ENCODE results near the gene CYP27C1. TPM values are rescaled to one million over a fixed set of nuclear protein-coding genes. Genes with fewer than 3 reads are reported as not detected.
"Not testable (repeated sequence)": the region's sequence is repeated elsewhere in the genome, so short reads cannot be mapped to it uniquely, and the experiment has no call there.

Gene CYP27C1
- total RNA-seq, 2 donors from 2014 or later: 0.19 TPM; not detected in 1

- intact Hi-C loops (cut with DNase I): no loop called here
Observed at GRCh38 chr2:127235082-127235702, 15.1 kb upstream of the CYP27C1 start.

GRCh38 chr2:127233710-127234109 is 13.6 kb upstream of the CYP27C1 start:
- TF ChIP-seq CTCF (IDR thresholded peaks at IDR 0.05): no peak
- H3K9ac ChIP-seq (ENCODE audit: low read depth in 2 of 2, low read length in 2 of 2): no peak overlapping the region

More at GRCh38 chr2:127235082-127235702, 15.1 kb upstream of the CYP27C1 start:
- Histone ChIP-seq H3K27me3 (no peaks in the 10 kb centered on the region), H3K9ac (ENCODE audit: low read depth in 2 of 2, low read length in 2 of 2) (no peak overlapping the region), H3K4me1 (no peaks in the 10 kb centered on the region), H3K36me3 (no peaks in the 10 kb centered on the region), H3K9me3 (no peaks in the 10 kb centered on the region), H3K27ac (no peak overlapping the region), H3K4me3 (no peak overlapping the region)
- DNase-seq: no peak
- TF ChIP-seq CTCF (IDR thresholded peaks at IDR 0.05): no peak

GRCh38 chr2:127231130-127231865 is 11.2 kb upstream of the CYP27C1 start:
- no peak for DNase-seq
- no peaks in the 10 kb centered on the region for H3K27me3 ChIP-seq
- no peak overlapping the region for H3K9ac ChIP-seq (ENCODE audit: low read depth in 2 of 2, low read length in 2 of 2)
- H3K9me3 ChIP-seq: no peaks in the 10 kb centered on the region
- no peaks in the 10 kb centered on the region for H3K36me3 ChIP-seq
- no peak overlapping the region for H3K4me3 ChIP-seq
- intact Hi-C loops (cut with DNase I): no loop called here
- peaks cover 2% of the 10 kb centered on the region for H3K4me1 ChIP-seq
- no peak overlapping the region for H3K27ac ChIP-seq
- no peak for TF ChIP-seq CTCF (IDR thresholded peaks at IDR 0.05)

More at GRCh38 chr2:127233710-127234109, 13.6 kb upstream of the CYP27C1 start:
- H3K9me3 ChIP-seq: no peaks in the 10 kb centered on the region
- intact Hi-C loops (cut with DNase I): no loop called here
- H3K36me3 ChIP-seq: no peaks in the 10 kb centered on the region
- H3K27me3 ChIP-seq: no peaks in the 10 kb centered on the region
- no peak for DNase-seq
- H3K4me1 ChIP-seq: no peaks in the 10 kb centered on the region
- no peak overlapping the region for H3K27ac ChIP-seq
- H3K4me3 ChIP-seq: no peak overlapping the region

- no peaks in the 10 kb centered on the region for H3K36me3 ChIP-seq
- no peak overlapping the region for H3K27ac ChIP-seq
- H3K4me1 ChIP-seq: peaks cover 6% of the 10 kb centered on the region
- H3K27me3 ChIP-seq: no peaks in the 10 kb centered on the region
- H3K4me3 ChIP-seq: no peak overlapping the region
- no peak for TF ChIP-seq CTCF (IDR thresholded peaks at IDR 0.05)
- H3K9me3 ChIP-seq: no peaks in the 10 kb centered on the region
- intact Hi-C loops (cut with DNase I): no loop called here
- DNase-seq: no peak
- H3K9ac ChIP-seq (ENCODE audit: low read depth in 2 of 2, low read length in 2 of 2): no peak overlapping the region
Observed at GRCh38 chr2:127229555-127229954, 9.5 kb upstream of the CYP27C1 start.

- Histone ChIP-seq H3K4me3 (no peak overlapping the region), H3K9me3 (no peaks in the 10 kb centered on the region), H3K27me3 (no peaks in the 10 kb centered on the region), H3K36me3 (no peaks in the 10 kb centered on the region), H3K27ac (no peak overlapping the region), H3K9ac (ENCODE audit: low read depth in 2 of 2, low read length in 2 of 2) (no peak overlapping the region), H3K4me1 (peaks cover 6% of the 10 kb centered on the region)
- no peak for DNase-seq
- intact Hi-C loops (cut with DNase I): no loop called here
- no peak for TF ChIP-seq CTCF (IDR thresholded peaks at IDR 0.05)
Observed at GRCh38 chr2:127228102-127228501, 8.0 kb upstream of the CYP27C1 start.

- intact Hi-C loops (cut with DNase I): not testable (repeated sequence)
- peak overlapping the region; percentile 55 for H3K27ac ChIP-seq
Observed at GRCh38 chr2:127227264-127227660, 7.2 kb upstream of the CYP27C1 start.

More at GRCh38 chr2:127227264-127227660, 7.2 kb upstream of the CYP27C1 start:
- DNase-seq; H3K36me3 ChIP-seq; H3K27me3 ChIP-seq; H3K4me1 ChIP-seq; H3K9ac ChIP-seq (ENCODE audit: low read depth in 2 of 2, low read length in 2 of 2); H3K9me3 ChIP-seq; H3K4me3 ChIP-seq: not testable (repeated sequence)

All from colonic mucosa (tissue), 4 donors.